ACHN (cell line): ENCODE results near the gene PDCD1.

Experiments
- DNase-seq: peaks from one replicate; pipeline ENCODE4 v3.0.0-alpha.2; 2015
- in situ Hi-C: cut with HindIII; loops from 2 replicates; pipeline ENCODE4 v1.10.0; 2017; ENCODE audit warnings: low sequenced_read_pairs, low pct_ligation_motif_present, low pct_unique_long_range_greater_than_20kb

Gene PDCD1

DNA sequence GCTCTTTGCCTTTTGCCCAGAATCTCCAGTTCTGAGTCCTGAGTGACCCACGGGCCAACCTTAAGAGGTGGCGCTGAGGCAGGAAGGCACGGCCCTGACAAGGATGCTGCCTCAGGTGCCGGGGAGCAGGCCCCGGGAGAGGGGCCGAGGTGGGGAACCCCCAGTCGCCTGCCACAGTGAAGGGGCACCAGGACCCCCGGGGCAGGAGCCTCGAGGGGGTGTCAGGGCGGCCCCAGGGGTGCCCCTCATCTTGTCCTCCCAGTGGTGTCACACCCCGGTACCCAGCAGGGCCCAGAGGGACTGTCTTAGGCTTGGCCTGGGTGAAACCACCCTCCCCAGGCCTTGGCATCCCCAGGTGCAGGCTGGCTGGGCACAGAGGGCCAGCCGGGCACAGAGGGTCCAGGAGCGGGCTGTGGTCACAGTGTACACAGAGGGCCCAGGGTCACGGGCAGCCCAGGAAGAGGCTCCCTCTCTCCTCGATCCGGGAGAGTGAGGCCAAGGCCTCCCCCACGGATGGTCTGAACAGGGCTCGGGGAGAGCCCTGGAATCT is 1.0 kb downstream of the PDCD1 start:
- in situ Hi-C loops: no loop called here
- DNase-seq: no peak

DNA sequence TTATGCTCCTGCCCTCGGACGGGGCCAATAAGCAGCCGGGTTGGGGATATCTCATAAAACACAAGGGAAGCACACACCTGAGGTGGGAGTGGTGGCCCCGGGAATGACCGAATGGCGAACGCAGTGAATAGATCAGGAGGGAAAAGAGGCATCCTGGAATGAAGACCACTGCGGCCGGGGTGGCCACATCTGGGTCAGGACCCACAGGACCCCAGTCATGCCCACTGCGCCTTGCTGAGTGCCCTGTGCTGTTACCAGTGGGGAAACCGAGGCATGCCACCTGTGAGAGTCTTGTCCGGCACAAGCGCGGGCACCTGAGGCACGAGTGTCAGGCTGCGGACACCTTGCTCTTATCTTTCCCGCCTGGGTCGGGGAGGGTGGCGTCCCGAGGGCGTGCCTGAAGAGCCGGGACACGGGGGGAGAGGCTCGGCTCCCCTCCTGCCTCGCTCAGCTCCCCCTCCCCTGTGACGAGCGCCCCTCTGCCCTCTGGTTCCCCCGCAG is 1.6 kb downstream of the PDCD1 start:
- in situ Hi-C loops: no loop called here
- DNase-seq: no peak

DNA sequence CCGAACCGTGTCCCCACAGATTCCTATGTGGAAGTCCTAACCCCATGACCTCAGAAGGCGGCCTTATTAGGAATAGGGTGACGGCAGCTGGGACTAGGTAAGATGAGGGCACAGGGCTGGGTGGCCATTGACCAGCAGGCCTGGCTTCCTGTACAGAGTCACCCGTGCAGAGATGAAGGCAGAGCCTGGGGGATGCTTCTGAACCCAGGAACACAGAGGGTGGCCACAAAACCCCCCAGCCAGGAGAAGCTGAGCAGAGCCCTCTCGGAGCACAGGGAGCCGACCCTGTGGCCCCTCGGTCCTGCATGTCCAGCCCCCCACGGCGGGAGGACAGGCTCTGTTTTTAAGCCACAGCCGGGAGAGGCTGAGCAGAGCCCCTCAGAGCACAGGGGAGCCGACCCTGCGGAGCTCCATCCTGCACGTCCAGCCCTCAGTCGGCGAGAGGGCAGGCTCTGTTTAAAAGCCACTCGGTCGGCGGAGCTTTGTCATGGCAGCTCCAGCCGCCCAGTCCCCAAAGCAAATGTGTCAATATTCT is 2.7 kb downstream of the PDCD1 start:
- in situ Hi-C loops: no loop called here
- DNase-seq: no peak

DNA sequence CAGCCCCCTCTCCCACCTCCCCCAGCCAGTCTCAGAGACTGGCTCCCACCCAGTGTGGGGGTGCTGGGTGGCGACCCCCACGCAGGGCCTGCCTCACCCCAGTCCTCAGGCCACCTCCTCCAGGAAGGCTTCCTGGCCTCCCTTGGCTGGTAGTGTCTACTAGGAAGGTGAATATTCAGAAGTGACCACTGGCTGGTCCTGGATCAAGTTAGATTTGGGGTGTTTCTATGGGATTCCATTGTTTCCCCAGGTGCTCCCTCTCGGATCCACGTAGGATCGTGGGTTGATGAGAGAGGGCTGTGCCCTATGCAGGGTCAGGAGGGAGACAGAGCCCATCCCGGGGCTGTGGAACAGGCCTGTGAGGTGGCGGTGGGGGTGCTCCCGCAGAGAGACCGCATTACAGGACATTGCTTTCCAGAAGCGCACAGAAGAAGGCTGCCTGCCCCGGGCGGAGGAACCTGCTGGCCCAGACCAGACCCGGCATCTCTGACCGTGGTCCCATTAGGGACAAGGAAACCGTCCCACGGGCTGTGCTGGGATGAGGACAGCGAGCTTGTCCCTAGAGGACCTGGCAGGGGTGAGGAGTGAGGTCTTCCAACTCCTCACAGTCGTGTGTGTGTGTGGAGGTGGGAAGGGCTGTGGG is 3.3 kb downstream of the PDCD1 start:
- in situ Hi-C loops: no loop called here
- no peak for DNase-seq

DNA sequence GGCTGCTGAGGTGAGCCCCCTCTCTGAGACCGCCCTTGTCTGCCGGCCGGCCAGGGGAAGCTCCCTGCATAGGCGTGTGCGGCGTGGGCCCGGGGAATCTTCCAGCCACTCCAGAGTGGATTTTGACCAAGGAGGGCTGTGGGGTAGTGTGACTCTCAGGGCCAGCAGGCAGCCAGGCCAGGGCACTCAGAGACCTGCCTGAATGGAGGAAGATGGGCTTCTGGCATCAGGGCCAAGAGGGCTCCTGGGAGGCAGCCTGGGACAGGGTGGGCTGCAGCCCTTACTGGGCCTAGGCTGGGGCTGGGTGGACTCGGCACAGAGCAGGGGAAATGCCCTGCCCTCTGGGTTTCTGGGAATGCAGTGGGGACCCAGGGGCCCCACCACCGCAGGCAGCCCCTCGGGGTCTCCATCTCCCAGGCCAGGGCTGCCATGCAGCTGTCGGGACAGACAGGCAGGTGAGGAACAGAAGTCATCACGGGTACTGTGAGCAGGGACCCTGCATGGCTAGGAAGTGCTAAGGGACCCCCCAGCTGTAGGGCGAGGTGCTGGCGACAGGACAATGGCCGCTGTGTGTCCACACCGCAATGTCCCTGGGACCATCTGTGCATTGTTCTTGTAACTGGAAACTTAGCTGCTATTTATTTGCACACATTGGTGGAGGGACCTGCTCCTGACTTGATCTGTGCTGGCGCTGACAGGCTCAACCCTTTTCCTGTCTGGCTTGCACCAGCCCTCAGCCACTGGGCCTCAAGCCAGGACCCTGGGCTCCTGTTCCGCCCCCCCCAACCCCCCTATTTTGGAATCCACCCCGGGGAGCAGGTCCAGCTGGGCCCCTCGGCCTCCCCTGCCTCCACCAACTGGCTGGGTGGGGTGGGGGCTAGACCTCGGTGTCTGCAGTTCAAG is 4.1 kb downstream of the PDCD1 start:
- in situ Hi-C loops: no loop called here
- no peak for DNase-seq

DNA sequence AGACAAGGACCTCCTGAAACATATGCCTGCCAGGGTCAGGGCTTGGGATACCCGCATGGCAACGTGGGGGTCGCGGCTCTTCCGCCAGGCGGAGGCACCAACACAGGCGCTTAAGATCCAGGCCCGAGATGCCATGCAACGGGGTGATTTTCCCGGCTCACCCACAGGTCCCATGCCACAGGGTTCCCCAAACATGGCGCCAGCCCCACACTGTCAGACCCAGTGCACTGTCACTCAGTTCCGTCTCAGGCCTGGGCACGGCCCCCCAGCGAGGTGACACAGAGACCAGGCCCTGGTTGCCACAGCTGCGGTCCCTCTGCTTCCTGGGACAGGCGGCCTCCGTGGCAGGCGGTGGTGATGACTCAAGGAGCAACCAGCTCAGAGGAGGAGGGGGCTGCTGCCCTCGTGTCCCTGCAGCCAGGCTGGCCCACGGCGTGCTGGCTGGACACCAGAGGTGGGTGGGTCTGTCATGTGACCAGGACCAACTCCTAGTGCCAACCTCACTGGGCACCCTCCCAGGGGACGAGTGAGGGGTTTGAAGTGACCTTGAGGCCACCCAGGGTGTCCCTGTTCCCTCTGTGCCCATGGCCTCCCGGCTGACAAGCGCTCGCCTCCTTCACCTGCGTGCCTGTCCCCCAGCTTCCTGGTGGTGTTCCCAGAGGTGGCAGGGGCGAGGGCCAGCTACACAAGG is 4.9 kb downstream of the PDCD1 start:
- in situ Hi-C loops: no loop called here
- no peak for DNase-seq

DNA sequence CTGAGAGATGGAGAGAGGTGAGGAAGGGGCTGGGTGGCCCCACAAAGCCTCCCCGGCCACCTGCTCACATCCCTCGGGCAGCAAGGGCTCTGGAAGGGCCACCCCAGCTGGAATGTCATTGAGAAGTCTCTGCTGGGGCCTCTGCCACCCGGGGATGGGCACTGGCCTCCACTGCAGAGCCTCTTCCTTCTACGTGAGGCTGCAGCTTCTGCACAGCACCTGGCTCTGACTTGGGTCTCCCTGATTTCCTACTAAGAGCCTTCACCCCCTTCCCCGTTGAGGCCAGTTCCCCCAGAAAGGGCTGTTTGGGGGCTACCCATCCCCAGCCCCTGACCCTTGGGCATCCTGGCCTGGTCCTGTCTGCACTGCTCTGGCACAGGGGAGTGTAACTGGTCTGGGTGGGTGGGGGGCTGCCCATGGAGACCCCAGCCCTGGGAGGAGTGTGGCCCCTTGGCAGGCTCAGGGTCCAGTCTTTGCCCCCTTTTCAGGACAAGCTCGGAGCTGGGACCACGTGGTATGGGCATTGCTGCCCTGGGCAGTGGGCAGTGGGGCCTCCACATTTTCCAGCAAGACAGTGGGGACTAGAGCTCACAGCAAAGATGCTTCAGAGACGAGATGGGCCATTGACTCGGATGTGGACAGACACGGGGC is 5.6 kb downstream of the PDCD1 start:
- DNase-seq: no peak
- in situ Hi-C loops: no loop called here

DNA sequence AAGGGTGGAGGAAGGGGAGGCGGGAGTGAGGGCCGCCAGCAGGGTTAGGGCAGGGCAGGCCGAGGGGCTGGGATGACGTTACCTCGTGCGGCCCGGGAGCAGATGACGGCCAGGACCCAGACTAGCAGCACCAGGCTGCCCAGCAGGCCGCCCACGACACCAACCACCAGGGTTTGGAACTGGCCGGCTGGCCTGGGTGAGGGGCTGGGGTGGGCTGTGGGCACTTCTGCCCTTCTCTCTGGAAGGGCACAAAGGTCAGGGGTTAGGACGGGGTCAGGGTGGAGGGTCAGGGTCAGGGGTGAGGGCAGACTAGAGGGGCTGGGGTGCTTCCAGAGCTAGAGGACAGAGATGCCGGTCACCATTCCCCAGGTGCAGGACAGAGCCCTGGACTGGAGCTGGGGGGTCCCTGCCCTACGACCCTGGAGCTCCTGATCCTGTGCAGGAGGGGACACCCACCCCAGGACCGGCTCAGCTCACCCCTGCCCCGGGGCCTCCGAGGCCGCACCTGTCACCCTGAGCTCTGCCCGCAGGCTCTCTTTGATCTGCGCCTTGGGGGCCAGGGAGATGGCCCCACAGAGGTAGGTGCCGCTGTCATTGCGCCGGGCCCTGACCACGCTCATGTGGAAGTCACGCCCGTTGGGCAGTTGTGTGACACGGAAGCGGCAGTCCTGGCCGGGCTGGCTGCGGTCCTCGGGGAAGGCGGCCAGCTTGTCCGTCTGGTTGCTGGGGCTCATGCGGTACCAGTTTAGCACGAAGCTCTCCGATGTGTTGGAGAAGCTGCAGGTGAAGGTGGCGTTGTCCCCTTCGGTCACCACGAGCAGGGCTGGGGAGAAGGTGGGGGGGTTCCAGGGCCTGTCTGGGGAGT is 6.3 kb downstream of the PDCD1 start:
- DNase-seq: no peak
- in situ Hi-C loops: no loop called here

DNA sequence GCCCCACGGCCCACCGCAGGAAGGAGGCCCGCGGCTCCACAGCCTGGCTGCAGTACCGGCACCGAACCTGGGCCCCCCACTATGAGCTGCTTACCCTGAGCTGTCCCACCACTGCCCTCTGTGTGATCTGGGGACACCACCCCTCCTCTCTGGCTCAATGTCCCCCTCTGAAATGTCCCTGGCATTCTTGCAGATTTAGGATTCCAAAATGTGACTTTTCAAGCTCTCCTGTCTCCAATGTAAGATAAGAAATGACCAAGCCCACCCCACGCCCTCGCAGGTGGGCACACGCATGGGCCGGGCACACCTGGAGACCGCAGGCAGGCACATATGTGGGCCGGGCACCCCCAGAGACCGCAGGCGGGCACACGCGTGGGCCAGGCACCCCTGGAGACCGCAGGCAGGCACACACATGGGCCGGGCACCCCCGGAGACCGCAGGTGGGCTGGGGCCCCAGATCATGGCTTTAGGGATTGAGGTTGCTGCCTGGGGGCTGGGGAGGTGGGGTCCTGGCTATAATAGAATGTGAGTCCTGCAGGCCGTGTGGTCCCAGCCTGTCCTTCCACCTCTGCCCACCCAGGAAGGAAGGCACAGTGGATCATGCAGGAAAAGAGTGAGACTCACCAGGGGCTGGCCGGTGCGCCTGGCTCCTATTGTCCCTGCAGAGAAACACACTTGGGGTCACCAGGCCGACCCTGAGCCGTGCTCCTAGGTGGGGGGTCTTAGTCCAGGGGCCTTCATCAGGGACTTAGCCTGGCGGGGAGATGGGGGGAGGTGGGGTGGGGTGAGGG is 7.2 kb downstream of the PDCD1 start:
- no peak for DNase-seq
- in situ Hi-C loops: no loop called here

DNA sequence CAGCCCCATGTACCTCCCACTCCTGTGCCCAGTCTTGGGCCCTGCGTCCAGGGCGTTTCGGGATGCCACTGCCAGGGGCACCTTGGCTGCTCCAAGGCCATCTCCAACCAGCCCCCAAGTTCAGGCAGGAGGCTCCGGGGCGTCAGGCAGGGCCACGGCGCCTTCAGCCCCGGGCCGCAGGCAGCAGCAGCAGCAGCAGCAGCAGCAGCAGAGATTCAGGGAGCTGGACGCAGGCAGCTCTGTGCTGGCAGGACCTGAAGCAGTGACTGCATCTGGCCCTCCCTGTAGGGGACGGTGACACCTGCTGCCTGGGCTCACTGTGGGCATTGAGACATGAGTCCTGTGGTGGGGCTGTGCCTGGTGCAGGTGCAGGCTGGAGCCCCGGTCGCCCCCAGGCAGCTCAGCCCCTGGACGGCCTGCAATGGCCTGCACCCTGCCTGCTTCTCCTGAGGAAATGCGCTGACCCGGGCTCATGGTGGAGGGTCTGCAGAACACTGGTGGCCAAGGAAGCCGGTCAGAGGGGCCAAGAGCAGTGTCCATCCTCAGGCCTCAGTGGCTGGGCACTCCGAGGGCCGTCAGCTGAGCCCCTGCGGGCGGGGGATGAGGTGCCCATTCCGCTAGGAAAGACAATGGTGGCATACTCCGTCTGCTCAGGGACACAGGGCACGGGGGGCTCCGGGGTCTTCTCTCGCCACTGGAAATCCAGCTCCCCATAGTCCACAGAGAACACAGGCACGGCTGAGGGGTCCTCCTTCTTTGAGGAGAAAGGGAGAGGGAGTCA is 8.0 kb downstream of the PDCD1 start:
- DNase-seq: no peak
- in situ Hi-C loops: no loop called here

DNA sequence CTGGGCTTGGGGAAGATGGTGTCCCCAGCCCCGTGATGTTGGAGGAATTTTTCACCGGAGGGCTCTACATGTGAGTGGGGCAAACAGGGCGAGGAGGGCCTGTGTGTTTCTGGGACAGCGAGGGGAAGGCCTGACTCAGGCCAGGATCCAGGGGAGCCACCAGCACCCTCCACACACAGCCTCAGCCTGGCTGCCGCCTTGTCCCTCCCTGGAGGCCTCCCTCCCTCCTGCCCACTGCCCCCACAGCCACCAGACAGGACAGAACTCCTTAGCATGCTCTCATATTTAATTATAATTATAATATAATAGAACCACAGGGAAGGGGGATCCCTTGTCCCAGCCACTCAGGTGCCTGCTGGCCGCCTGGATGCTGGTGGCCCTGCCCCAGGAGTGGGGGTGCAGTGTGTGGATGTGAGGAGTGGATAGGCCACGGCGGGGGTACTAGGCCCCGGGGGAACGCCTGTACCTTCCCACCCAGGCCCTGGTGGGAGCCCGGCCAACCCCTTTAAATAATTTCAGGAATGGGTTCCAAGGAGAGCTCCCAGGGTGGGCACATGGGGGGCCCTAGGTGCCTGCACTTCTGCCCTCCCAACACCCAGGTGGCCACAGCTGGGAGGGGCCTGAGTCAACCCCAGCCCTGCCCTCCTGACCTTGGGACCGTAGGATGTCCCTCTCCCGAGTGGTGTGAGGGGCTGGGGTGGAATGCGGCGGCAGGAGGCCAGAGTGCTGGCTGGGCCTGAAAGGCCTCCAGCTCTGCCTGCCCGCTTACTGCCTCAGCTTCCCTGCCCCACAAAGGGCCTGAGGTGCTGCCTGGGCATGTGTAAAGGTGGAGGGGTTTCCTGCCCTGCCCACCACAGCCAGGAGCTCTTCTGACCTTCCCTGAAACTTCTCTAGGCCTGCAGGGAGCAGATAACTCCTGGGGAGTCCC is 8.8 kb downstream of the PDCD1 start:
- no peak for DNase-seq
- in situ Hi-C loops: no loop called here

DNA sequence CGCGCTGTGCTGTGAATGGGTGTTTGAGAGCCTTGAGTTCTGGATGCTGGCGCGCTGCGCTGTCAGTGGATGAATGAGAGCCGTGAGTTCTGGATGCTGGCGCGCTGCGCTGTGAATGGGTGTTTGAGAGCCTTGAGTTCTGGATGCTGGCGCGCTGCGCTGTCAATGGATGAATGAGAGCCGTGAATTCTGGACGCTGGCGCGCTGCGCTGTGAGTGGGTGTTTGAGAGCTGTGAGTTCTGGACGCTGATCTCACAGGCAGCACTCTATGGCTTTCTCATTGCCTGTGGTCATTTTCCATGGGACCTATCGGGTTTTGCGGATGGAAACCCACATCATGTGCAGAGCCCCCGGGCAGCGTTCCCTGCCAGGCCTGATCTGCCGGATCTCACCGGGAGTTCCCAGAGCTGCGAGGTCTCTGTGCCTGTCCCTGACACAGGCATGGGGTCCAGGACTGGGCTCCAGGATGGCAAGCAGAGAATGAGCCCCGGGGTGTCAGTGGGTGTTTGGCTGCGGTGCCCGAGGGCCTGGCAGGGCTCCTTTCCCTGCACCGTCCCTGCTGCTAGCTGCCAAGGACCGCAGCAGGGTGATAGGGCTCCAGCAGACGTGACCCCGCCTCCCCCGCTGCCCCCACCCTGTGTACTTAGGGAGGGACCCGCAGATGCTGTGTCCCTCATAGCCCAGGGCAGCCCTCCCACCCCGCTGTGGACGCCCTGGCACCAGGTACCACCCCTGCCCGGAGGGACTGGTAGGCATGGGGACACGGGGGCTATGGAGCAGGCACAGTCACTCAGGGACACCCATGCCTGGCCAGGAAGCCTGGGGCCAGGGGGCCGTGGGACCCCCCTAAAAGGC is 9.7 kb downstream of the PDCD1 start:
- in situ Hi-C loops: no loop called here
- no peak for DNase-seq

DNA sequence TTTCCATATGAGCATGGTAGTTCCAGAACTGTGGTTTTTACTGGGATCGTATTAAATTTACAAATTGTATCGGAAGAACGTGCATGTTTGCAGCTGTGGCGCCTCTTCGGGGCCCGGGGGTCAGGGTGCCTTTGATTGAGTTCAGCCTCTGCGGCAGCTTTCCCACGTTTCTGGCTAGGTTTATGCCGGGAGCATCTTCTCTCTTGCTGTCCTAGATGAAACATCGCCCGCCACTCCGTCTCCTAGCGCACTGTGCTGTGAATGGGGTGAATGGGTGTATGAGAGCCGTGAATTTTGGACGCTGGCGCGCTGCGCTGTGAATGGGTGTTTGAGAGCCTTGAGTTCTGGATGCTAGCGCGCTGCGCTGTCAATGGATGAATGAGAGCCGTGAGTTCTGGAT is 12.3 kb downstream of the PDCD1 start:
- no peak for DNase-seq
- in situ Hi-C loops: no loop called here

DNA sequence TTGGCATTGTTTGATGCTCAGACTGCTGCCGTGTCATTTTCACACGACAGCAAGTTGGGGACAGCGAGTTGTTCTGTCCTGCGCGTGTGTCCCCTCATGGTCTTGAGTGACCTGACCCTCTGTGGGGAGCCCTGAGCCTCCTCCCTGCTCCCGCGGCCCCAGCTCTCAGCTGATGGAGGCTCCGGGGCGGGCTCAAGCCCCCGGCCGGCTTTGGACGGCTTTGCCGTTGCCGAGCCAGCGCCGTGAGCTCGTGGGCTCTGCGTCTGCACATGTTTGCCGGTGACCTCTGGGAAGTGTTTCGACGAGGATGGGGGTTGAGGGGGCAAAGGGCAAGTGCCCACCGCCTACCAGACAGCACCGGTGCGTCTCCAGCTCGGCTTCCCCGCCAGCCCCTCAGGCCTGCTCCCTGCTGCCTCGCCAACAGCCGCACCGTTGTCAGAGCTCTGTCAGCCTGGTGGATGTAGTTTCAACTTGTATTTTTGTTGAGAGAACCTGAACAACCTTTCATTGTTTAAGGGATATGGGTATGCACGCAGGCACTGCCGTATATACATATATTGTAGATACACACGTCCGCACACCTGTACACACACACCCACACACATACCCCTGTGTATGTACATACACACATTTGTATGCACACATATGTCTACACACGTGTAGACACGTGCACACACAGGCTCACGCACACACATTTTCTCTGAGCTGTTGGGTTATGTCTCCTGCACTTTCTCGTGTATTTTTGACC is 13.7 kb downstream of the PDCD1 start:
- in situ Hi-C loops: no loop called here
- DNase-seq: no peak
